ENCODE measurements around the gene SYT12.
"Not testable (repeated sequence)": the region's sequence is repeated elsewhere in the genome, so short reads cannot be mapped to it uniquely, and the experiment has no call there.

Gene SYT12

DNA sequence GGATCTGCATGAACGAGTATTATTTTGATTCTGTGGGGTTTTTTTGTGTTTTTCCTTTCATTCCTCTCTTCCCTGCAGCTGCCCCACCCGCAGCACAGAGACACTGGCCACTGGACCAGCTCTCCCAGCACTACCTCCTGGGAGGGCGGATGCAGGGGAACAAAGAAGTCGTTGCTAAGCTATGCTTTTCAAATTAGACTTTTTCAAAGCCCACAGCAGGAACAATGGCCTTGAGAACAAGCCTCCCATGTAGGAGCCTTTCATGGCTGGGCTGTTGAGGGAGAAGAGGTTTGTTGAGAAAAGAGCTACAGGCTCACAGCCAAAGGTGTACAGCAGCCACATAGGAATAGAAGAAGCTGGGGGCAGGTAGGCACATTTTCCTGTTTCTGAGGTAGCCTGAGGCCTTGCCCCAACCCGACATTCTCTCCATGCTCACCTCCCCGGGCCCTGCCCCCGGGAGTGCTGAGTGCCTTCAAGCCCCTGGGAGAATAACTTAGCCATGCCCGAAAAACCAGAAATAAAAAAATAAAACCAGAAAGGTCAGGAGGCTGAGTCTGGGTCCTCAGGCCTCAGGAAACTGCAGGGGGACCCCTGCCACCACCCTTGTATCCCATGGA lies 20.5 kb upstream of the SYT12 start:
- H3K9ac ChIP-seq (ENCODE audit: low read length), result no peak overlapping the region
- no peaks in the 10 kb centered on the region for H3K4me1 ChIP-seq (ENCODE audit: control insufficient read depth, low read depth, low read length)
- H2BK120ac ChIP-seq (ENCODE audit: low read depth, low read length), result no peak overlapping the region
- H3K23ac ChIP-seq (ENCODE audit: low read length), result no peak overlapping the region
- H3K27me3 ChIP-seq (ENCODE audit: insufficient read depth, low read length, poor library complexity), result no peaks in the 10 kb centered on the region
- H3K79me1 ChIP-seq (ENCODE audit: low read length), result no peaks in the 10 kb centered on the region
- H2BK15ac ChIP-seq (replicated peaks; ENCODE audit: low read depth), result no peak overlapping the region
- H3K4me3 ChIP-seq (ENCODE audit: low read length), result no peak overlapping the region
- peak; percentile 36 for DNase-seq
- H3K27ac ChIP-seq (ENCODE audit: low read depth, low read length), result no peak overlapping the region
- no peaks in the 10 kb centered on the region for H3K36me3 ChIP-seq (ENCODE audit: control insufficient read depth, insufficient read depth, low read length)
- H3K79me2 ChIP-seq (ENCODE audit: control insufficient read depth, insufficient read depth, low read length), result no peaks in the 10 kb centered on the region
- H4K8ac ChIP-seq (ENCODE audit: low read depth, low read length), result no peak overlapping the region
- no peak overlapping the region for H4K5ac ChIP-seq (ENCODE audit: low read length)
- no peak overlapping the region for H2BK5ac ChIP-seq (ENCODE audit: low read length)
- no peak overlapping the region for H2AK5ac ChIP-seq (ENCODE audit: low read length)
- no CpG with 5 or more reads among the region's 8 CpGs for WGBS (ENCODE audit: extremely low coverage, insufficient coverage, low lambda C conversion rate)
- H3K18ac ChIP-seq (ENCODE audit: low read length), result no peak overlapping the region
- peak overlapping the region; percentile 22 for H3K56ac ChIP-seq (ENCODE audit: low read length)
- no peak overlapping the region for H3K4ac ChIP-seq (ENCODE audit: low read depth, low read length)
- no peak overlapping the region for H3K4me2 ChIP-seq (ENCODE audit: low read length)

DNA sequence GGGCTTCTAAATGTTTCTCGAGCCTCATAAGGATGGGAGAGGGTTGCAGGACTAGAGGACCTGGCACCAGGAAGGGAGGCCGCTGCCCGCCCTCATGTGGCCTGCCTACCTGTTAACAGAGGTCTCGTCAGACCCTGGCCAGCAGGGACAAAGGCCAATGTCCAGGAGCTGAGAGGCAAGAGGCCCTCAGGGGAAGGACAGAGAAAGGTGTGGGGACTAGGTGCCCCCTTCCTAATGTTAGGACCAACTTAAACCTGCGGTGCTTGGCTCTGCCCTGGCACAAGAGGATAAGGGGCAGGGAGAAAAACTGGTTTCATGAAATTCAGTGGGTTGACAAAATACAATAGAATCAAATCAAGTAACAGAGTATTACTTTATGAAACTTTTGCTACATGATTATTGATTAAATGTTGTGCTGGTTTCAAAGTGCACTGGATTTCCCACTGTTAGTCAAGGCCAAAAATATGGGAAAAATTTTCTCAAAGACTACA lies 20.0 kb upstream of the SYT12 start:
- H3K56ac ChIP-seq (ENCODE audit: low read length), result peak overlapping the region; percentile 22
- no peak overlapping the region for H3K27ac ChIP-seq (ENCODE audit: low read depth, low read length)
- H3K79me1 ChIP-seq (ENCODE audit: low read length), result no peaks in the 10 kb centered on the region

DNA sequence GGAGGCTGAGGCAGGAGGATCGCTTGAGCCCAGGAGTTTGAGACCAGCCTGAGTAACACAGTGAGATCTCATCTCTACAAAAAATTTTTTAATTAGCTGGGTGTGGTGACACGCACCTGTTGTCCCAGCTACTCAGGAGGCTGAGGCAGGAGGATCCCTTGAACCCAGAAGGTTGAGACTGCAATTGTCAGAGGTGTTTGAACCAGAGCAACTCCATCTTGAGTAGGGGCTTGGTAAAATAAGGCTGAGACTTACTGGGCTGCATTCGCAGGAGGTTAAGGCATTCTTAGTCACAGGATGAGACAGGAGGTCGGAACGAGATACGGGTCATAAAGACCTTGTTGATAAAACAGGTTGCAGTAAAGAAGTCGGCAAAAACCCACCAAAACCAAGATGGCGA lies 17.7 kb upstream of the SYT12 start:
- H3K9ac ChIP-seq (ENCODE audit: low read length); H3K27me3 ChIP-seq (ENCODE audit: insufficient read depth, low read length, poor library complexity); H3K36me3 ChIP-seq (ENCODE audit: control insufficient read depth, insufficient read depth, low read length); H2BK15ac ChIP-seq (replicated peaks; ENCODE audit: low read depth); H2BK120ac ChIP-seq (ENCODE audit: low read depth, low read length); H3K79me2 ChIP-seq (ENCODE audit: control insufficient read depth, insufficient read depth, low read length); H2BK5ac ChIP-seq (ENCODE audit: low read length); H3K4me2 ChIP-seq (ENCODE audit: low read length); H3K18ac ChIP-seq (ENCODE audit: low read length); H2AK5ac ChIP-seq (ENCODE audit: low read length); H3K23ac ChIP-seq (ENCODE audit: low read length); H3K4ac ChIP-seq (ENCODE audit: low read depth, low read length); H4K5ac ChIP-seq (ENCODE audit: low read length); DNase-seq; H3K4me3 ChIP-seq (ENCODE audit: low read length); H3K56ac ChIP-seq (ENCODE audit: low read length); H3K27ac ChIP-seq (ENCODE audit: low read depth, low read length); H3K79me1 ChIP-seq (ENCODE audit: low read length); H4K8ac ChIP-seq (ENCODE audit: low read depth, low read length); H3K4me1 ChIP-seq (ENCODE audit: control insufficient read depth, low read depth, low read length): not testable (repeated sequence)
- no CpG with 5 or more reads among the region's 8 CpGs for WGBS (ENCODE audit: extremely low coverage, insufficient coverage, low lambda C conversion rate)

More for the DNA sequence above, 20.0 kb upstream of the SYT12 start:
- Histone ChIP-seq H4K8ac (ENCODE audit: low read depth, low read length) (no peak overlapping the region), H3K79me2 (ENCODE audit: control insufficient read depth, insufficient read depth, low read length) (no peaks in the 10 kb centered on the region), H2BK120ac (ENCODE audit: low read depth, low read length) (no peak overlapping the region), H3K18ac (ENCODE audit: low read length) (no peak overlapping the region), H3K36me3 (ENCODE audit: control insufficient read depth, insufficient read depth, low read length) (no peaks in the 10 kb centered on the region), H2AK5ac (ENCODE audit: low read length) (no peak overlapping the region), H2BK15ac (replicated peaks; ENCODE audit: low read depth) (no peak overlapping the region), H3K4ac (ENCODE audit: low read depth, low read length) (no peak overlapping the region), H3K23ac (ENCODE audit: low read length) (no peak overlapping the region), H3K9ac (ENCODE audit: low read length) (no peak overlapping the region), H4K5ac (ENCODE audit: low read length) (no peak overlapping the region), H3K4me1 (ENCODE audit: control insufficient read depth, low read depth, low read length) (no peaks in the 10 kb centered on the region), H2BK5ac (ENCODE audit: low read length) (no peak overlapping the region), H3K27me3 (ENCODE audit: insufficient read depth, low read length, poor library complexity) (no peaks in the 10 kb centered on the region), H3K4me3 (ENCODE audit: low read length) (no peak overlapping the region), H3K4me2 (ENCODE audit: low read length) (no peak overlapping the region)
- DNase-seq, result no peak
- no CpG with 5 or more reads among the region's 5 CpGs for WGBS (ENCODE audit: extremely low coverage, insufficient coverage, low lambda C conversion rate)

DNA sequence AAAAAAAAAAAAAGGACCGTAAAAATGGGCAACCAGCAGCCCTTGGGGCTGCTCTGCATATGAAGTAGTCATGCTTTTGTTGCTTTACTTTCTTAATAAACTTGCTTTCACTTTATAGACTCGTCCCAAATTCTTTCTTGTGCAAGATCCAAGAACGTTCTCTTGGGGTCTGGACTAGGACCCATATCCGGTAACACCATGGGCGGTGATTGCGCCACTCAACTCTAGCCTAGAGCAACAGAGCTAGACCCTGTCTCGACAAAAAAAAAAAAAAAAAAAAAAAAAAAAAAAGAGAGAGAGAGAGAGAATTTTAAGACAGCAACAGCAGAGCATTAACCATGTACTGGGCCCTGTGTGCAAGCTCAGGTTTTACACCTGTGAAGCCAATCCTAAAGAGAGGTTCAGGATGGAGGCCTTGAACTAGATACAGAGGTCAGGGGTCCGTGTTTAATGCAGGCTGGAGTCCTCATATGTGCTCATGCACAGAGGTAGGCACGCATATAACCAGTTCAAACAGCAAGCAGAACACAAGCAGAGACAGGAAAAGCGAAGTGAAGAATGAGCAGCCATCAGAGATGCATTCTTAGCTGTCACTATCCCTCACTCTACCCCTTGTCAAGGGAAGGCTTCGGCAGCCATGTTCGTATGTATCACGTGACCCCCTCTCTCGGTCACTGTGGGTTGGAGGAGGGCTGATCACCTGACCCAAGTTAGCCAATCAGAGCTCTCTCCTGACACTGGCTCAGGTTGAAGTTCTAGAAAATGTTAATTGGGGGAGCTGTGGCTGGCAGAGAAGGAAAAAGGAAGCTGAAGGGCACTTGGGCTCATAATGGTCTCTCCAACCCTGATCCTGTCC lies 16.7 kb upstream of the SYT12 start:
- H2AK5ac ChIP-seq (ENCODE audit: low read length), result peak overlapping the region; percentile 19
- H3K9ac ChIP-seq (ENCODE audit: low read length), result no peak overlapping the region
- no peak overlapping the region for H3K4ac ChIP-seq (ENCODE audit: low read depth, low read length)
- H3K56ac ChIP-seq (ENCODE audit: low read length), result peak overlapping the region; percentile 9
- peak; percentile 86 for DNase-seq
- H2BK5ac ChIP-seq (ENCODE audit: low read length), result no peak overlapping the region
- H3K27me3 ChIP-seq (ENCODE audit: insufficient read depth, low read length, poor library complexity), result no peaks in the 10 kb centered on the region
- no peak overlapping the region for H3K4me2 ChIP-seq (ENCODE audit: low read length)
- H3K27ac ChIP-seq (ENCODE audit: low read depth, low read length), result no peak overlapping the region
- H2BK15ac ChIP-seq (replicated peaks; ENCODE audit: low read depth), result no peak overlapping the region
- no peaks in the 10 kb centered on the region for H3K79me2 ChIP-seq (ENCODE audit: control insufficient read depth, insufficient read depth, low read length)
- no peak overlapping the region for H4K8ac ChIP-seq (ENCODE audit: low read depth, low read length)
- no peak overlapping the region for H2BK120ac ChIP-seq (ENCODE audit: low read depth, low read length)
- no peak overlapping the region for H3K23ac ChIP-seq (ENCODE audit: low read length)
- H3K4me3 ChIP-seq (ENCODE audit: low read length), result no peak overlapping the region
- peak overlapping the region; percentile 93 for H4K5ac ChIP-seq (ENCODE audit: low read length)
- WGBS (ENCODE audit: extremely low coverage, insufficient coverage, low lambda C conversion rate), result no CpG with 5 or more reads among the region's 14 CpGs
- no peaks in the 10 kb centered on the region for H3K79me1 ChIP-seq (ENCODE audit: low read length)
- no peak overlapping the region for H3K18ac ChIP-seq (ENCODE audit: low read length)
- no peaks in the 10 kb centered on the region for H3K36me3 ChIP-seq (ENCODE audit: control insufficient read depth, insufficient read depth, low read length)
- no peaks in the 10 kb centered on the region for H3K4me1 ChIP-seq (ENCODE audit: control insufficient read depth, low read depth, low read length)

DNA sequence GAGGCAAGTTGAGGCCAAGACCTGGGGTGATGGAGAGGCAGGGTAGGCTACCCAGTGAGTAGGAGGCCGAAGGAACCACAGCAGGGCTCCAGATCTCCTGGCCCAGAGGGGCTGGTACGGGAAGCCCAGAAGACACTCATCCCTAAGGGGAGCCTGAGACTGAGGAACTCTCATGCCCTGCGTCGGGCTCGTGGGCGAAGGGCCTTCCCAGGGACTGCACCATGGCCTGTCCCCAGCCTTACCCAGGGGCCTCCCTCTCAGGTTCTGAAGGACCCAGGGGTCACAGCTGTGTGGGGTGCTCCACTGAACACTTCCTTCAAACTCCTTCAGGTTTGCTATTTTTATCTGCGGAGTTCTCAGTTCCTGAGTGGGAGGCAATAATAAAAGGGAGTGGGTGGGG lies 15.8 kb upstream of the SYT12 start:
- no peaks in the 10 kb centered on the region for H3K36me3 ChIP-seq (ENCODE audit: control insufficient read depth, insufficient read depth, low read length)
- no peak overlapping the region for H2BK120ac ChIP-seq (ENCODE audit: low read depth, low read length)
- no peak overlapping the region for H3K18ac ChIP-seq (ENCODE audit: low read length)
- H2BK15ac ChIP-seq (replicated peaks; ENCODE audit: low read depth), result no peak overlapping the region
- no peak overlapping the region for H2AK5ac ChIP-seq (ENCODE audit: low read length)
- no peak overlapping the region for H4K8ac ChIP-seq (ENCODE audit: low read depth, low read length)
- no peaks in the 10 kb centered on the region for H3K4me1 ChIP-seq (ENCODE audit: control insufficient read depth, low read depth, low read length)
- no peak overlapping the region for H3K4me2 ChIP-seq (ENCODE audit: low read length)
- no peak overlapping the region for H3K4me3 ChIP-seq (ENCODE audit: low read length)
- no peak overlapping the region for H3K4ac ChIP-seq (ENCODE audit: low read depth, low read length)
- H3K56ac ChIP-seq (ENCODE audit: low read length), result no peak overlapping the region
- no peaks in the 10 kb centered on the region for H3K79me1 ChIP-seq (ENCODE audit: low read length)
- peak overlapping the region; percentile 54 for H4K5ac ChIP-seq (ENCODE audit: low read length)
- DNase-seq, result no peak
- H3K27me3 ChIP-seq (ENCODE audit: insufficient read depth, low read length, poor library complexity), result no peaks in the 10 kb centered on the region
- H3K79me2 ChIP-seq (ENCODE audit: control insufficient read depth, insufficient read depth, low read length), result no peaks in the 10 kb centered on the region
- H3K9ac ChIP-seq (ENCODE audit: low read length), result no peak overlapping the region
- no peak overlapping the region for H3K27ac ChIP-seq (ENCODE audit: low read depth, low read length)
- WGBS (ENCODE audit: extremely low coverage, insufficient coverage, low lambda C conversion rate), result no CpG with 5 or more reads among the region's 7 CpGs
- no peak overlapping the region for H3K23ac ChIP-seq (ENCODE audit: low read length)
- no peak overlapping the region for H2BK5ac ChIP-seq (ENCODE audit: low read length)

Data from mesendoderm (in vitro differentiated cells).